ENCODE data around the gene KCNJ16. TPM values are rescaled to one million over a fixed set of nuclear protein-coding genes. Genes with fewer than 3 reads are reported as not detected.

Gene KCNJ16
- total and polyA plus RNA-seq, 5 donors = 0.06 TPM; not detected in 4

DNA sequence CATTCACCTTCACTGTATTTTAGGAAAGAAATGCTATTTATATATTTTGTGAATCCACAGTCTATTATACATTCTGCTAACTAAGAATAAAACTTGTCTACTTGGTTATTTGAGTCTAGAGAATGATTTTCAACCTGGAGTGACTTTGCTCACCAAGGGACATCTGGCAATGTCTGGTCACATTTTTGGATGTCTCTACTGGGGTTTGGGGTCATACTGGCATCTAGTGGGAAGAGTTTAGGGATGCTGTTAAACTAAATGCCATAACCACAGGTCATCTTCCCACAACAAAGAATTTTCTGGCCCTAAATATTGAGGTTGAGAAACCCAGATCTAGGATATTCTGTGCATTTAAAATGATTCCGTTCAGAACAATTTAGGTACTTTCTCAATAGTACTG, 26.0 kb downstream of the KCNJ16 start:
- Histone ChIP-seq H3K4me1 (ENCODE audit: control insufficient read depth, insufficient read depth, low read length) (no peaks in the 10 kb centered on the region), H3K27me3 (ENCODE audit: control insufficient read depth, insufficient read depth) (no peaks in the 10 kb centered on the region), H3K27ac (ENCODE audit: low read length) (no peak overlapping the region), H3K4me3 (ENCODE audit: low read length) (no peak overlapping the region), H3K9me3 (ENCODE audit: control insufficient read depth, low read length) (no peaks in the 10 kb centered on the region)
- DNase-seq (no peak), ATAC-seq (no peak)
- intact Hi-C loops (cut with DNase I) = no loop called here
- 92% methylated on average over 1 of the region's 1 CpG for WGBS

DNA sequence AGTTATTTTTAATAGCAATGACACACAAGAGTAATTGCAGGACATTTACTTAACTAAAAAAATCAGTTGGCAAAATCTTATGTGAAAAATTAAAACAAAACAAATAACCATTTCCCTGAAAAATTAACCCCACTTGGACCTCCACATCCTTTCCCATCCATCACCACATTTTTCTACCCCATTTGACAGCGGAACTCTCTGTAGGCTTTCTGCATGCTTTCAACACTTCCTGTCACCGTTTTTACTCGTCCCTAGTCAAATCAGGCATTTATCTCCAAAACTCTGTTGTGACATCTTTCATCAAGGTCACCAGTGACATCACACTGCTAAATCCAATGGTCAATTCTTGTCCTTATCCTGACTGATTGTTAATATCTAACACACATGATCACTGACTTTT, 27.5 kb downstream of the KCNJ16 start:
- Histone ChIP-seq H3K27me3 (ENCODE audit: control insufficient read depth, insufficient read depth) (no peaks in the 10 kb centered on the region), H3K27ac (ENCODE audit: low read length) (no peak overlapping the region), H3K9me3 (ENCODE audit: control insufficient read depth, low read length) (no peaks in the 10 kb centered on the region), H3K4me1 (ENCODE audit: control insufficient read depth, insufficient read depth, low read length) (no peaks in the 10 kb centered on the region), H3K4me3 (ENCODE audit: low read length) (no peak overlapping the region)
- DNase-seq (no peak), ATAC-seq (no peak)
- intact Hi-C loops (cut with DNase I) = no loop called here
- 41% methylated on average over 3 of the region's 3 CpGs for WGBS

DNA sequence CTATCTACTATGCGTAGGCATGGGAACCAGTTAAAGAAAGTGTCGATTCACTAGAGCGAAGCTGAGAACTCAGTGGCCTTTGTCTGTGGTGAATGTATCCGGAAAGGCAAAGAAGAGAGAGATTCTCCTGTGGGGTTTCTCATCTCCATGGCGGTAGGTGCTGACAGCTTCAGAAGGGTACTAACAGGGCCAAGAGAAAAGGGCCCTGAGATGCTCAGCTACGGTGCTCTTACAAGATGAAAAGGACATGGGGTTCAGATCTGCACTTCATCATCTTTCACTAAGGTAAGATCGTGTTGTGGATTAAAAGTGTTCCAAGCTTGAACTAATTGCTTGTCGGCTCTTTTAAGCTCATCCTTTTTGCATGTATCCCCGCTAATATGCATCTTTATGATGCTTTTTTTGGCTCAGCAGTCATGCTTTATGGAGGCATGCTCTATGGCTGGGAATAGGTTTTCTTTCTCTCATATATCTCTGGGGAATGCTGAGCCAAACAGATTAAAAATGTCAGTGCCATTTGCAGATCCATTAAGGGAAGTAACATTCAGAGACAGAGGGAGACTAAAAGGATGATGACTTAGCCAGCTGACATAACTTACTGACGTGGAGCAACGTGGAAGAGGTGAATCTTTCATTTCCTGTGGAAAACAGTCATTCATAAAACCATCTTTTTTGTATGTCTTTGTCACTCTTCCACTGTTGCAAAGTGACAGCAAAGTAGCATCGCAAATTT, 29.9 kb downstream of the KCNJ16 start:
- H3K27me3 ChIP-seq (ENCODE audit: control insufficient read depth, insufficient read depth) = no peaks in the 10 kb centered on the region
- DNase-seq (no peak), ATAC-seq (no peak)
- WGBS = 64% methylated on average over 12 of the region's 12 CpGs
- H3K4me3 ChIP-seq (ENCODE audit: low read length) = no peak overlapping the region
- intact Hi-C loops (cut with DNase I) = no loop called here
- no peak overlapping the region for H3K27ac ChIP-seq (ENCODE audit: low read length)
- no peaks in the 10 kb centered on the region for H3K4me1 ChIP-seq (ENCODE audit: control insufficient read depth, insufficient read depth, low read length)
- H3K9me3 ChIP-seq (ENCODE audit: control insufficient read depth, low read length) = no peaks in the 10 kb centered on the region

DNA sequence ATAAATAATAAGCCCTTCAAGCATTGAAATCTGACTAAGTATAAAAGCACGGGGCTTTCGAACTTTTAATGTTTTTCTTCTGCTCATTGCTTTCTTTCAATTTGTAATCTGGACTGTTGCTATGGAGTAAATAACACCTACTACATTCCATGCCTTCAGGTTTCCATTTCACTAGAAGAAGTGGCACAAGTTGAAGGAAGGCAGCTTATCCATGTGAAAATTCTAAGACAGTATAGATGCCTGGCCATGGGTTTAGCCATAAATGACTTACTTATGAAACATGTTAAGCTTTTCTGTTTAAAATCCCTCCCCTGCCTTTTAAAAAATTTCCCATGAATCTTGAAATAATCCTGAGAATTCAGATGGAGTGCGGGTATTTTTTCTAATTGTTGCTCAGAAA, 30.6 kb downstream of the KCNJ16 start:
- intact Hi-C loops (cut with DNase I) = no loop called here
- 92% methylated on average over 3 of the region's 3 CpGs for WGBS
- ATAC-seq = no peak

DNA sequence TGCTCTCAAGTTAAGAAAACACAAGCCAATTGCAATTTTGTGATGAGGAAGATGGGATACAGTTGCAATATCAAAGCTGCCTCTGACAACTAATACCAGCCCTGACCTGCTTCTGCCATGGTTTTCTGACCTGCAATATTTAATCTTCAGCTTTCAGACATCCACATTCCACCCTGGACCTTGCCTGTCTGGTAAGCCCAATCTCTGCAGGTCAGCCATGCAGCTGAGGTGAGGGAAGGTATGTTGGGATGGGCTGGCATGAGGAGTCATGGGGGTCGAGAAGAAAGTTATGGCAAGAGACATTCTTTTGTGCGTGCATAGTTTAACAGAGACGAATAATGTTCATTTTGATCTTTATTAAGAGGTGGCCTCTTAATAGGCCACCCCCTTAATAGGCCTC, 31.5 kb downstream of the KCNJ16 start:
- Histone ChIP-seq H3K4me3 (ENCODE audit: low read length) (no peak overlapping the region), H3K4me1 (ENCODE audit: control insufficient read depth, insufficient read depth, low read length) (peaks cover 2% of the 10 kb centered on the region), H3K27me3 (ENCODE audit: control insufficient read depth, insufficient read depth) (no peaks in the 10 kb centered on the region), H3K27ac (ENCODE audit: low read length) (no peak overlapping the region), H3K9me3 (ENCODE audit: control insufficient read depth, low read length) (no peaks in the 10 kb centered on the region)
- ATAC-seq (no peak), DNase-seq (no peak)
- intact Hi-C loops (cut with DNase I) = no loop called here
- WGBS = 67% methylated on average over 3 of the region's 3 CpGs

More for the DNA sequence above, 30.6 kb downstream of the KCNJ16 start:
- H3K9me3 ChIP-seq (ENCODE audit: control insufficient read depth, low read length) = no peaks in the 10 kb centered on the region
- H3K4me3 ChIP-seq (ENCODE audit: low read length) = no peak overlapping the region
- H3K4me1 ChIP-seq (ENCODE audit: control insufficient read depth, insufficient read depth, low read length) = peaks cover 2% of the 10 kb centered on the region
- no peaks in the 10 kb centered on the region for H3K27me3 ChIP-seq (ENCODE audit: control insufficient read depth, insufficient read depth)
- DNase-seq = no peak
- no peak overlapping the region for H3K27ac ChIP-seq (ENCODE audit: low read length)

DNA sequence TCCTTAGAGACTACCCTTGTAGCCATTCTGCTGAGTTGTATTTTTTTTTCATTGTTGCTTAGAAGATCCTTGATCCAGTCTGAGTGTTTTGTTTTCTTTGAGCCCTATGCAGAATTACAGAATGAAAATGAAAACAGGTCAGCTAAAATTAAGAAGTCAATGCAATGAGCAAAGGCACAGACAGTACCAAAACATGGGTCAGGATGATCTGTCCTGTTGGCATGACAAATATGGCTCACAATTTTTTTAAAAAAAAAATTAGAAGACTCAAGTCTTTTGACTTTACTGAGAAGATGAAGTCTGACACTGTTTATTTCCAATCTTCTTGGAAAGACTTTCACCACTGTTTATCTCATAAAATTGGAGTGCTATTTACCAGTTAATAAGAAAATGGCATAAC, 32.4 kb downstream of the KCNJ16 start:
- Histone ChIP-seq H3K27ac (ENCODE audit: low read length) (no peak overlapping the region), H3K4me1 (ENCODE audit: control insufficient read depth, insufficient read depth, low read length) (peaks cover 2% of the 10 kb centered on the region), H3K27me3 (ENCODE audit: control insufficient read depth, insufficient read depth) (no peaks in the 10 kb centered on the region), H3K4me3 (ENCODE audit: low read length) (no peak overlapping the region), H3K9me3 (ENCODE audit: control insufficient read depth, low read length) (no peaks in the 10 kb centered on the region)
- ATAC-seq (no peak), DNase-seq (no peak)
- intact Hi-C loops (cut with DNase I) = no loop called here

DNA sequence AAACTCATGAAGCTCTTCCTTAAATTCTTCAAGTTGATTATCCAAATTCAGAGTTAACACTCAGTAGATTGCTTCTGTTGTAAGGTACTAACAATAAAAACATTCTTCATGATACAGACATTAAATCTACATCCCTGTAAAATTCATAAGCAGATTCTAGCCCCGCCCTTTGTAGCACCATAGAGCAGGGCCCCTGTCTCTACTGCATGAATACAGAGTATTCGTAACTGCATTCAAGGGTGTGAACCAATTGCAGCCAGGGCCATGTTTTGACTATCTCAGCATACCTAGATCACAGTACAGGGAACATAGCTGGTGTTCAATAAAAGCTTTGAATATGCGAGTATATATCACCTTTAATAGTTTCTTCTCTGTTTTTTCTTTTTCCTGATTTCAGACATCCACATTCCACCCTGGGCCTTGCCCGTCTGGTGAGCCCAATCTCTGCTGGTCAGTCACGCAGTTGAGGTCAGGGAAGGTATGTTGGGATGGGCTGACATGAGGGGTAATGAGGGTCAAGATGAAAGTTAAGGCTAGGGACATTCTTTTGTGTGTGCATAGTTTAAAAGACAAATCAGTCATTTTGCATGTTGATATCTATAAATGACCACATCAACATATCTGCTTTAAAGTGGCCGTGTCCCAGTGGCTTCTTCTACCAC, 33.0 kb downstream of the KCNJ16 start:
- DNase-seq (no peak), ATAC-seq (no peak)
- Histone ChIP-seq H3K27me3 (ENCODE audit: control insufficient read depth, insufficient read depth) (no peaks in the 10 kb centered on the region), H3K4me1 (ENCODE audit: control insufficient read depth, insufficient read depth, low read length) (peaks cover 2% of the 10 kb centered on the region), H3K9me3 (ENCODE audit: control insufficient read depth, low read length) (no peaks in the 10 kb centered on the region), H3K27ac (ENCODE audit: low read length) (no peak overlapping the region), H3K4me3 (ENCODE audit: low read length) (no peak overlapping the region)
- 93% methylated on average over 6 of the region's 6 CpGs for WGBS
- intact Hi-C loops (cut with DNase I) = no loop called here

DNA sequence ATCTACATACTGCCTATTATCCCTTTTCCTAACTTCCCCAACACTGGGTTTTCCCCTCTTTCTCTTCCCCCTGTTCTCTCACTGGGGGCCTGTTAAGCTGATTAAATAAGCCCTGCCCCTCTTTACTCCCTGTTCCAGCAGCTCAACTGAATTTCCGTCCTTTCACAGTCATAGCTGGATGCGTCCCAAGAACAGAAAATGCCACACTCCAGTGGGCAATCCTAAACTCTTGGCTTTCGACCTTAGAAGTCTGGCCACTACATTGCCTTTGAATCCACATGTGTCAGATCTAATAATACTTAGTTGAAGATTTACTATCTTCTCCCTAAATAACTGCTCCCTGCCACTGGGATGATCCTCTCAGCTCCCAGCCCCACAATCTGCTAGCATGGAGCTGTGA, 34.5 kb downstream of the KCNJ16 start:
- peak overlapping the region; percentile 56 for H3K27ac ChIP-seq (ENCODE audit: low read length)
- ATAC-seq = peak; percentile 72 to 77
- peaks cover 2% of the 10 kb centered on the region for H3K4me1 ChIP-seq (ENCODE audit: control insufficient read depth, insufficient read depth, low read length)
- no peaks in the 10 kb centered on the region for H3K27me3 ChIP-seq (ENCODE audit: control insufficient read depth, insufficient read depth)
- DNase-seq = peak in 1 of 3 donors; percentile 33
- no peaks in the 10 kb centered on the region for H3K9me3 ChIP-seq (ENCODE audit: control insufficient read depth, low read length)
- 38% methylated on average over 3 of the region's 3 CpGs for WGBS
- intact Hi-C loops (cut with DNase I) = no loop called here
- no peak overlapping the region for H3K4me3 ChIP-seq (ENCODE audit: low read length)

DNA sequence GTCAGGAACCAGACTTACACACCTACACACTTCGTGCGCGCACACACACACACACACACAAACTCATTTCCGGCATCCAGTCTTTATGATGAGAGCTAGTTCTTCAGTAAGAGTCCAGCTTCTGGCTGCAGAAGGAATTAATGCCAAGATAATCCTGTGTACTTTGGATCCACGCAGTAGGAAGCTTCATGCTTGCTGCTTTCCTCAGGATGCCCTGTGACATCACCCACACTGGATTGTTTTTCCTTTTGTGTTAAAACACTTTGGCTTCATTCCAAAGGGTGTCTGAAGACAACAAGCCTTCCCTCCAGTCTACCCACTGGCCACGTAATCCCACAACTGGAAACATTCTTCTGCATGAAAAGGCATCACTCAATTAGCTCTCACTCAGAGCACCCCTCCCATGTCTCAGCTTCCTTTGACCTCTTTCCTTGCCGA, 35.4 kb downstream of the KCNJ16 start:
- Histone ChIP-seq H3K4me1 (ENCODE audit: control insufficient read depth, insufficient read depth, low read length) (peaks cover 2% of the 10 kb centered on the region), H3K9me3 (ENCODE audit: control insufficient read depth, low read length) (no peaks in the 10 kb centered on the region), H3K27ac (ENCODE audit: low read length) (no peak overlapping the region), H3K27me3 (ENCODE audit: control insufficient read depth, insufficient read depth) (no peaks in the 10 kb centered on the region), H3K4me3 (ENCODE audit: low read length) (no peak overlapping the region)
- DNase-seq (peak; percentile 34 to 58 (median 37)), ATAC-seq (peak; percentile 85 to 95)
- 41% methylated on average over 7 of the region's 7 CpGs for WGBS
- intact Hi-C loops (cut with DNase I) = no loop called here

DNA sequence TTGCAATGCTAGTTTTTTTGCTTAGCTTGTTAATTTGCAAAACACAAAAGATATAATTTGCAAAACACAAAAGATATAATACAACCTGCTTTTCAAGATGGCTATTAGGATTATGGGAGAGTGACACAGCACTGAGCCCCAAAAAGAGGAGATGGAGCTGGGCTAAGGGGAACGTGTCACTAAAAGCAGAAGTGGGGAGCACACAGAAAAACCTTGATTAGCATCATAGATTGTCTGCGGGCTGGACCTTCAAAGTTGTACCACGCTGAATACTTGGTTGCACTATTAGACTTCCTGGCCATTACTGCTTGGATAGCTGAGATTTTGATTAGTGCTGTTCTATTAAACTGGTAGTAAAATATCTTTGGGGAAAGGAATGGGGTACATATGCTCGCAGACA, 36.2 kb downstream of the KCNJ16 start:
- ATAC-seq = no peak
- DNase-seq = no peak
- Histone ChIP-seq H3K9me3 (ENCODE audit: control insufficient read depth, low read length) (no peaks in the 10 kb centered on the region), H3K27me3 (ENCODE audit: control insufficient read depth, insufficient read depth) (no peaks in the 10 kb centered on the region), H3K4me1 (ENCODE audit: control insufficient read depth, insufficient read depth, low read length) (peaks cover 2% of the 10 kb centered on the region), H3K27ac (ENCODE audit: low read length) (no peak overlapping the region), H3K4me3 (ENCODE audit: low read length) (no peak overlapping the region)
- intact Hi-C loops (cut with DNase I) = no loop called here
- WGBS = 82% methylated on average over 4 of the region's 4 CpGs

DNA sequence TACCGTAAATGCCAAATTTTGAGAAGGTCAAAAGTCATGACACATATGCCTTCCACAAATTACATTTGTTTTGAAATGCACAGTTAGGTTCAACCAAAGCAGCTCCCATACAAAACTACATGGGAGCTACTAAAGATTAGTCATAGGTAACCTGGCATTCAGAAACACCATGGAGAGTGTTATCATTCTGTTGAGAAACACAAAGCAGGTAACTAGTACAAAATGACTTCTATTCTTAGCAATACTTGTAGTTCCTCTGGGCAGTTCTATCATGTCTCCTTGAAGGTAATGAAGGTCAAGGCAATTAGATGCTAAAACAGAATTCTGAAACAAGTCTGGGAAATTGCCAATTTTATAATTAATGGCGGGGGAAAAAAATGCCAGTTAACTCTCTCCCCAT, 39.4 kb downstream of the KCNJ16 start:
- no peak for ATAC-seq
- Histone ChIP-seq H3K4me3 (ENCODE audit: low read length) (no peak overlapping the region), H3K27ac (ENCODE audit: low read length) (no peak overlapping the region), H3K9me3 (ENCODE audit: control insufficient read depth, low read length) (no peaks in the 10 kb centered on the region), H3K27me3 (ENCODE audit: control insufficient read depth, insufficient read depth) (no peaks in the 10 kb centered on the region), H3K4me1 (ENCODE audit: control insufficient read depth, insufficient read depth, low read length) (peaks cover 2% of the 10 kb centered on the region)
- 89% methylated on average over 2 of the region's 2 CpGs for WGBS
- no peak for DNase-seq
- intact Hi-C loops (cut with DNase I) = no loop called here

Data from right cardiac atrium (tissue), 5 donors.